GM12891 (cell line): ENCODE measurements around the gene SLC24A3.

Experiments used
- PAX5 ChIP-seq: IDR thresholded peaks from 2 replicates; pipeline ENCODE4 v1.6.1; 2011; ENCODE audit warnings: low read length, moderate library complexity, mild to moderate bottlenecking; ENCODE audit not compliant: insufficient read depth, severe bottlenecking
- POLR2A ChIP-seq: IDR thresholded peaks from 2 replicates; pipeline ENCODE4 v1.6.1; 2011; ENCODE audit warnings: low read depth, low read length, control low read depth
- POLR2AphosphoS5 ChIP-seq: IDR thresholded peaks from 2 replicates; pipeline ENCODE4 v1.6.1; 2011; ENCODE audit warnings: low read depth, low read length, control low read depth
- POU2F2 ChIP-seq: IDR thresholded peaks from 2 replicates; pipeline ENCODE4 v1.6.1; 2011; ENCODE audit warnings: low read depth, mild to moderate bottlenecking, control low read depth, low read length, moderate library complexity
- SPI1 ChIP-seq: IDR thresholded peaks from 2 replicates; pipeline ENCODE4 v1.6.1; 2011; ENCODE audit warnings: low read depth, low read length, control low read depth
- TAF1 ChIP-seq: IDR thresholded peaks from 2 replicates; pipeline ENCODE4 v1.6.1; 2011; ENCODE audit warnings: low read depth, low read length, control low read depth

GRCh38 chr20:19609642-19610223, 397.3 kb downstream of the SLC24A3 start:
- TF ChIP-seq POLR2A: no peak
- TF ChIP-seq POLR2AphosphoS5: no peak
- TF ChIP-seq SPI1: no peak
- no peak for TF ChIP-seq PAX5
- no peak for TF ChIP-seq TAF1
- TF ChIP-seq POU2F2: no peak
